HG03565 (cell line): ENCODE results near the gene ASAH2.

Experiments
- ATAC-seq: cut with Tn5 transposase; IDR thresholded peaks from one replicate; pipeline ENCODE4 v1.9.1; 2021; ENCODE audit warnings: mild to moderate bottlenecking, moderate library complexity; ENCODE audit not compliant: unreplicated experiment

Gene ASAH2

DNA sequence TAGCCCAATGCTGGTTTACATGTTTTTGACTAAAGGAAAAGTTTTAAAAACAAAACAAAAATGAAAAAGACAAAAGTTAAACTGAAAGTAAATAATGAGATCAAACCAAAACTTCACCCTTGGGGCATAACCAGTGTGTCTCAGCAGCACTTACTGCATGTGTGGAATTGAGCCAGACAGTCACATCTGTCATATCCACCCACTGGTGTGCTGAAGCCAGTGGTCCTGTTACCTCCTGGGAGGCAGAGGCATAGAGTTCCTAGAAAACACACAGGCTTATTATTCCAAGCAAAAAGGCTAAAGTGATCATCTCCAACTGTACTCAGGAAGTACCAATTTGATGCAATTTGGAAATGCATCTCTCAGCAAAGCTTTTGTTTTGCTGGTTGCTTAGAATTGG is 40.4 kb downstream of the ASAH2 start:
- ATAC-seq = no peak
